Large intestine (tissue), 3 donors: ENCODE data around the gene GOLGA7B. TPM values are rescaled to one million over a fixed set of nuclear protein-coding genes. Genes with fewer than 3 reads are reported as not detected.

Experiments
- DNase-seq, 2 donors: peaks; one replicate each; pipeline versions ENCODE4 v3.0.0 to v3.0.0-alpha.2; 2013
- H3K27ac ChIP-seq: one replicate; pipeline ENCODE4 v1.5.1; 2013; ENCODE audit warnings: low read length
- H3K27me3 ChIP-seq: 2 replicates; pipeline ENCODE4 v1.6.1; 2013; ENCODE audit warnings: low read length; ENCODE audit not compliant: control insufficient read depth, insufficient read depth
- H3K36me3 ChIP-seq: 2 replicates; pipeline ENCODE4 v1.6.1; 2013; ENCODE audit warnings: low read length; ENCODE audit not compliant: control insufficient read depth, insufficient read depth
- H3K4me1 ChIP-seq: one replicate; pipeline ENCODE4 v1.6.1; 2013; ENCODE audit warnings: low read length; ENCODE audit not compliant: control insufficient read depth, insufficient read depth
- H3K4me3 ChIP-seq: one replicate; pipeline ENCODE4 v1.5.1; 2013; ENCODE audit warnings: low read length
- H3K9me3 ChIP-seq: one replicate; pipeline ENCODE4 v1.6.1; 2013; ENCODE audit warnings: mild to moderate bottlenecking, low read depth, low read length, moderate library complexity; ENCODE audit not compliant: control insufficient read depth
- WGBS: methylation state at CpG from one replicate; pipeline ENCODE4 v1.1.5; 2013; ENCODE audit warnings: low lambda C conversion rate; ENCODE audit not compliant: insufficient coverage; 5-methylcytosine and 5-hydroxymethylcytosine counted together
- polyA plus RNA-seq: library from polyadenylated mRNA; unstranded; fragments of 120-200 nt; gene quantifications from one replicate; pipeline ENCODE4 v1.2.1, GENCODE V29; 2013

The GOLGA7B gene
- polyA plus RNA-seq, 1 donor = 3.9 TPM

GRCh38 chr10:97814996-97815395 lies 34.6 kb upstream of the GOLGA7B start:
- Histone ChIP-seq H3K4me3 (no peak overlapping the region), H3K9me3 (no peaks in the 10 kb centered on the region), H3K4me1 (peaks cover 5% of the 10 kb centered on the region), H3K27me3 (peaks cover 3% of the 10 kb centered on the region), H3K36me3 (no peaks in the 10 kb centered on the region), H3K27ac (no peak overlapping the region)
- WGBS = no CpG with 5 or more reads among the region's 5 CpGs
- DNase-seq = no peak

- Histone ChIP-seq H3K27ac (no peak overlapping the region), H3K9me3 (no peaks in the 10 kb centered on the region), H3K36me3 (no peaks in the 10 kb centered on the region), H3K4me1 (no peaks in the 10 kb centered on the region), H3K4me3 (no peak overlapping the region), H3K27me3 (peaks cover 3% of the 10 kb centered on the region)
- no CpG with 5 or more reads among the region's 4 CpGs for WGBS
- DNase-seq = no peak
Observed at GRCh38 chr10:97816609-97817008, 33.0 kb upstream of the GOLGA7B start.

- H3K27me3 ChIP-seq = peaks cover 3% of the 10 kb centered on the region
- H3K27ac ChIP-seq = no peak overlapping the region
- H3K4me1 ChIP-seq = no peaks in the 10 kb centered on the region
- DNase-seq = no peak
- no peaks in the 10 kb centered on the region for H3K9me3 ChIP-seq
- H3K36me3 ChIP-seq = no peaks in the 10 kb centered on the region
- H3K4me3 ChIP-seq = no peak overlapping the region
Observed at GRCh38 chr10:97818572-97818971, 31.1 kb upstream of the GOLGA7B start.

- Histone ChIP-seq H3K27me3 (peaks cover 3% of the 10 kb centered on the region), H3K36me3 (no peaks in the 10 kb centered on the region), H3K4me3 (no peak overlapping the region), H3K27ac (no peak overlapping the region), H3K4me1 (no peaks in the 10 kb centered on the region), H3K9me3 (no peaks in the 10 kb centered on the region)
- WGBS = 100% methylated on average over 5 of the region's 8 CpGs
- no peak for DNase-seq
Observed at GRCh38 chr10:97820096-97820704, 29.4 kb upstream of the GOLGA7B start.

GRCh38 chr10:97821308-97822038 lies 28.2 kb upstream of the GOLGA7B start:
- H3K4me1 ChIP-seq = no peaks in the 10 kb centered on the region
- H3K27ac ChIP-seq = no peak overlapping the region
- no peak for DNase-seq
- H3K4me3 ChIP-seq = no peak overlapping the region
- H3K36me3 ChIP-seq = no peaks in the 10 kb centered on the region
- H3K27me3 ChIP-seq = peaks cover 3% of the 10 kb centered on the region
- no peaks in the 10 kb centered on the region for H3K9me3 ChIP-seq
- no CpG with 5 or more reads among the region's 9 CpGs for WGBS

GRCh38 chr10:97822261-97822687 lies 27.4 kb upstream of the GOLGA7B start:
- no peak for DNase-seq
- WGBS = no CpG with 5 or more reads among the region's 10 CpGs
- no peaks in the 10 kb centered on the region for H3K4me1 ChIP-seq
- H3K4me3 ChIP-seq = no peak overlapping the region
- H3K27ac ChIP-seq = no peak overlapping the region
- no peaks in the 10 kb centered on the region for H3K36me3 ChIP-seq
- no peaks in the 10 kb centered on the region for H3K9me3 ChIP-seq
- H3K27me3 ChIP-seq = peaks cover 3% of the 10 kb centered on the region

- Histone ChIP-seq H3K9me3 (no peaks in the 10 kb centered on the region), H3K4me1 (no peaks in the 10 kb centered on the region), H3K36me3 (no peaks in the 10 kb centered on the region), H3K27me3 (peaks cover 3% of the 10 kb centered on the region), H3K27ac (no peak overlapping the region), H3K4me3 (no peak overlapping the region)
- WGBS = no CpG with 5 or more reads among the region's 12 CpGs
- no peak for DNase-seq
Observed at GRCh38 chr10:97823734-97824133, 25.9 kb upstream of the GOLGA7B start.

- H3K27ac ChIP-seq = no peak overlapping the region
- no peaks in the 10 kb centered on the region for H3K9me3 ChIP-seq
- no peaks in the 10 kb centered on the region for H3K4me1 ChIP-seq
- no peak overlapping the region for H3K4me3 ChIP-seq
- no peaks in the 10 kb centered on the region for H3K27me3 ChIP-seq
- no peak for DNase-seq
- WGBS = 100% methylated on average over 1 of the region's 12 CpGs
- H3K36me3 ChIP-seq = no peaks in the 10 kb centered on the region
Observed at GRCh38 chr10:97825020-97825760, 24.5 kb upstream of the GOLGA7B start.

- no peaks in the 10 kb centered on the region for H3K9me3 ChIP-seq
- H3K4me1 ChIP-seq = no peaks in the 10 kb centered on the region
- H3K4me3 ChIP-seq = no peak overlapping the region
- no peak for DNase-seq
- H3K27ac ChIP-seq = no peak overlapping the region
- H3K27me3 ChIP-seq = peaks cover 2% of the 10 kb centered on the region
- no peaks in the 10 kb centered on the region for H3K36me3 ChIP-seq
- no CpG with 5 or more reads among the region's 1 CpG for WGBS
Observed at GRCh38 chr10:97826892-97827291, 22.8 kb upstream of the GOLGA7B start.

GRCh38 chr10:97827702-97828291 lies 21.8 kb upstream of the GOLGA7B start:
- no peaks in the 10 kb centered on the region for H3K4me1 ChIP-seq
- no peak overlapping the region for H3K27ac ChIP-seq
- DNase-seq = no peak
- no peak overlapping the region for H3K4me3 ChIP-seq
- H3K27me3 ChIP-seq = peaks cover 9% of the 10 kb centered on the region
- H3K36me3 ChIP-seq = no peaks in the 10 kb centered on the region
- no CpG with 5 or more reads among the region's 10 CpGs for WGBS
- H3K9me3 ChIP-seq = no peaks in the 10 kb centered on the region
